A549 (cell line): ENCODE results near the gene PRH2. TPM values are rescaled to one million over a fixed set of nuclear protein-coding genes. Genes with fewer than 3 reads are reported as not detected.
A peak's percentile ranks its signal among the peaks of the same experiment; 100 is the strongest.

ENCODE experiments used
- ATAC-seq, 2 experiments: fragments of 200-7000 bp in 1 of 2; fragments of >200 bp in 1 of 2; cut with Nextera tagmentation in 1 of 2; cut with Tn5 transposase in 1 of 2; 3 replicates each; pipeline versions ENCODE4 v1.8.0 to v1.9.1; 2018 to 2020; ENCODE audit warnings: mild to moderate bottlenecking in 1 of 2, moderate library complexity in 1 of 2
- CTCF ChIA-PET: fragments of 300-600 bp; sonication (Branson Sonifier 250); formaldehyde crosslinking; extraction: SDS; loops from one replicate; lab custom pipeline; 2021; ENCODE audit warnings: antibody characterized with exemption, inconsistent platforms; lab: Yijun Ruan, JAX
- POLR2A ChIA-PET: fragments of 350-600 bp; formaldehyde crosslinking; extraction: SDS; loops from one replicate; lab custom pipeline; 2021; ENCODE audit warnings: antibody characterized with exemption, inconsistent platforms; lab: Yijun Ruan, JAX
- DNase-seq, 2 experiments: peaks; one replicate each; pipeline versions ENCODE4 v3.0.0 to v3.0.0-alpha.2; 2011 to 2016; ENCODE audit warnings: low read depth in 1 of 2, low spot score in 1 of 2
- FAIRE-seq: peaks from 2 replicates; lab custom pipeline; 2011; peaks lifted over from hg19 to GRCh38; lab: Jason Lieb, UNC
- H3K27ac ChIP-seq, 2 experiments: fragments of >200 bp; sonication (Bioruptor Twin); formaldehyde crosslinking; 3 replicates each; pipeline ENCODE4 v1.5.1; 2016 to 2017
- H3K4me1 ChIP-seq: fragments of >200 bp; sonication (Bioruptor Twin); formaldehyde crosslinking; 3 replicates; pipeline ENCODE4 v1.6.1; 2016
- H3K4me2 ChIP-seq: fragments of >200 bp; sonication (Bioruptor Twin); formaldehyde crosslinking; 3 replicates; pipeline ENCODE4 v1.6.1; 2016
- H3K4me3 ChIP-seq: fragments of >200 bp; sonication (Bioruptor Twin); formaldehyde crosslinking; 3 replicates; pipeline ENCODE4 v1.5.1; 2016
- H3K9me3 ChIP-seq: fragments of >200 bp; sonication (Bioruptor Twin); formaldehyde crosslinking; 3 replicates; pipeline ENCODE4 v1.6.1; 2016
- BHLHE40 ChIP-seq: IDR thresholded peaks from 2 replicates; pipeline ENCODE4 v1.6.1; 2012; ENCODE audit warnings: low read depth, low read length, inconsistent platforms
- CEBPB ChIP-seq, 2 experiments: fragments of >200 bp in 1 of 2; sonication (Bioruptor Twin) in 1 of 2; formaldehyde crosslinking in 1 of 2; IDR thresholded peaks; 2 replicates each; pipeline ENCODE4 v1.6.1; 2012 to 2016
- CHD4 ChIP-seq: fragments of 200-600 bp; sonication (generic); IDR thresholded peaks from 2 replicates; pipeline ENCODE4 v1.6.1; 2016; ENCODE audit warnings: antibody characterized with exemption, mild to moderate bottlenecking, borderline replicate concordance
- EP300 ChIP-seq, 2 experiments: fragments of >200 bp; sonication (Bioruptor Twin); formaldehyde crosslinking; IDR thresholded peaks; 2 replicates in 1 of 2; 3 replicates in 1 of 2; pipeline ENCODE4 v1.6.1; 2016 to 2017
- FOSL2 ChIP-seq, 2 experiments: fragments of 450-650 bp in 1 of 2; fragments of >200 bp in 1 of 2; sonication (Bioruptor Twin) in 1 of 2; formaldehyde crosslinking; IDR thresholded peaks; 2 replicates each; pipeline versions ENCODE4 v1.5.0 to v1.6.1; 2016 to 2020; ENCODE audit warnings: mild to moderate bottlenecking in 1 of 2, moderate library complexity in 1 of 2
- GATA3 ChIP-seq: IDR thresholded peaks from 2 replicates; pipeline ENCODE4 v1.6.1; 2012; ENCODE audit warnings: borderline replicate concordance
- HDAC2 ChIP-seq: fragments of 200-600 bp; sonication (generic); IDR thresholded peaks from 2 replicates; pipeline ENCODE4 v1.6.1; 2016
- KDM1A ChIP-seq: fragments of 200-600 bp; sonication (generic); IDR thresholded peaks from 2 replicates; pipeline ENCODE4 v1.6.1; 2016; ENCODE audit warnings: low read depth, mild to moderate bottlenecking
- MAFK ChIP-seq: fragments of 450-650 bp; IDR thresholded peaks from 2 replicates; pipeline ENCODE4 v1.6.1; 2014; ENCODE audit not compliant: partially characterized antibody
- MYC ChIP-seq: IDR thresholded peaks from 2 replicates; pipeline ENCODE4 v1.6.1; 2012; ENCODE audit warnings: mild to moderate bottlenecking, inconsistent platforms, low read length, improper control_type of control experiment, borderline replicate concordance
- POLR2AphosphoS2 ChIP-seq: conservative IDR thresholded peaks from 2 replicates; pipeline ENCODE4 v1.6.1; 2012; ENCODE audit warnings: low read length, improper control_type of control experiment, inconsistent platforms
- RCOR1 ChIP-seq: fragments of 150-350 bp; IDR thresholded peaks from 2 replicates; pipeline ENCODE4 v1.6.1; 2014; ENCODE audit warnings: antibody characterized with exemption, low read length, low read depth
- RFX5 ChIP-seq: fragments of 450-650 bp; IDR thresholded peaks from 2 replicates; pipeline ENCODE4 v1.7.1; 2014; ENCODE audit warnings: antibody characterized with exemption, mild to moderate bottlenecking, moderate library complexity
- SMC3 ChIP-seq: fragments of >200 bp; sonication (Bioruptor Twin); formaldehyde crosslinking; IDR thresholded peaks from 3 replicates; pipeline ENCODE4 v1.6.1; 2018; ENCODE audit warnings: inconsistent platforms
- TFCP2L1 ChIP-seq: fragments of 250-450 bp; sonication (Bioruptor Pico); IDR thresholded peaks from 2 replicates; pipeline ENCODE4 v1.5.0; 2021; ENCODE audit warnings: mild to moderate bottlenecking
- TP53 ChIP-seq: fragments of 250-450 bp; sonication (Bioruptor Pico); IDR thresholded peaks from 2 replicates; pipeline ENCODE4 v1.5.0; 2021; ENCODE audit warnings: mild to moderate bottlenecking, moderate library complexity
- WGBS: methylation state at CpG from one replicate; pipeline ENCODE4 v1.1.6; 2017; ENCODE audit errors: missing lambda C conversion rate; 5-methylcytosine and 5-hydroxymethylcytosine counted together
- polyA plus RNA-seq, 4 experiments: library from polyadenylated mRNA; depleted of rRNA in 3 of 4; stranded (reverse); fragments of >200 nt; fragmentation: RNase III in 1 of 4; extraction: RNeasy Plus Mini Kit Qiagen cat#74134 plus additional on column Dnase treatment in 1 of 4; gene quantifications; 2 replicates in 3 of 4; 3 replicates in 1 of 4; pipeline ENCODE4 v1.2.3, GENCODE V29; 2011 to 2017
- TF ChIP-seq, protein P1 (sequence below): fragments of 450-650 bp; IDR thresholded peaks from 2 replicates; pipeline ENCODE4 v1.6.1; 2014; ENCODE audit warnings: antibody characterized with exemption
- TF ChIP-seq, protein P2 (sequence below): IDR thresholded peaks from 2 replicates; pipeline ENCODE4 v1.6.1; 2012
- TF ChIP-seq, protein P3 (sequence below): fragments of 200-600 bp; sonication (generic); IDR thresholded peaks from 2 replicates; pipeline ENCODE4 v1.6.1; 2016; ENCODE audit warnings: antibody characterized with exemption, mild to moderate bottlenecking, moderate library complexity
- TF ChIP-seq, protein P4 (sequence below): IDR thresholded peaks from 2 replicates; pipeline ENCODE4 v1.6.1; 2012
- TF ChIP-seq, protein P5 (sequence below): fragments of 250-450 bp; sonication (Bioruptor Pico); IDR thresholded peaks from 2 replicates; pipeline ENCODE4 v1.5.0; 2020; ENCODE audit warnings: low read depth, mild to moderate bottlenecking, moderate library complexity

Gene PRH2
- polyA plus RNA-seq, 2 of the 4 experiments (the other 2 are of a cell fraction) = 0.19 to 0.39 TPM

DNA sequence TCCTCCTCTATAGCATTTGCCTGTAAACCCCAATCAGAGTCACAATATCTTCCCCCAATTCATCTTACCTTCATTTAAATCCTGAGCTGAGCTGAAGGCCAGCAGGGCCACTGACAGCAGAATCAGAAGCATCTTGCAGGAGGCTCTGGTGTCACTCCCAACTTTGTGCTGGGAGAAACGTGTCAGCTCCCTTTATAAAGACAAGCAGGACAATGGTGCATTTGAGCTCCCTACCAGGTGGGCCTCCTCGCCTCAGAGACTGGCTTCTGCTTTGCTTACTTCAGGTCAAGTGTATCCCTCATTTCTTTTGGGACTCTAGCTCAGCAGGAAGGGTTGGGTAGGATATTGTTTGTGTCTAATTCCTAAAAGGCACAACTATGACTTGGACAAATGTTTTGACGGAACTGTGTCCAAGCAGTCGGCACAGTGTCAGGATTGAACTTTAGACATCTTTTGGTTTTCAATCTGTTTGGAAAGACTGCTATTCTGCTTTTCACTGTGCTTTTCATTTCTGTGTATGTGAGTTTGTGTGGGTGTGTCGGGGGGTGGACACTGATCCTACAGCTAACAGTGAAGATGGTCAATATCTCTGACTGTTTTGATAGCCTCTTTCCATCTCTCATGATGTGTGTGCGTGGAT lies 44.8 kb upstream of the PRH2 start, which contains the start of gene PRH1 (continued):
- TF ChIP-seq, protein P1, sequence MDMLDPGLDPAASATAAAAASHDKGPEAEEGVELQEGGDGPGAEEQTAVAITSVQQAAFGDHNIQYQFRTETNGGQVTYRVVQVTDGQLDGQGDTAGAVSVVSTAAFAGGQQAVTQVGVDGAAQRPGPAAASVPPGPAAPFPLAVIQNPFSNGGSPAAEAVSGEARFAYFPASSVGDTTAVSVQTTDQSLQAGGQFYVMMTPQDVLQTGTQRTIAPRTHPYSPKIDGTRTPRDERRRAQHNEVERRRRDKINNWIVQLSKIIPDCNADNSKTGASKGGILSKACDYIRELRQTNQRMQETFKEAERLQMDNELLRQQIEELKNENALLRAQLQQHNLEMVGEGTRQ = no peak
- TF ChIP-seq, protein P2, sequence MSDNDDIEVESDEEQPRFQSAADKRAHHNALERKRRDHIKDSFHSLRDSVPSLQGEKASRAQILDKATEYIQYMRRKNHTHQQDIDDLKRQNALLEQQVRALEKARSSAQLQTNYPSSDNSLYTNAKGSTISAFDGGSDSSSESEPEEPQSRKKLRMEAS = no peak
- no peak for TF ChIP-seq MYC
- no peak for TF ChIP-seq SMC3
- TF ChIP-seq CEBPB (IDR thresholded peaks at IDR 0.05) = no peak

DNA sequence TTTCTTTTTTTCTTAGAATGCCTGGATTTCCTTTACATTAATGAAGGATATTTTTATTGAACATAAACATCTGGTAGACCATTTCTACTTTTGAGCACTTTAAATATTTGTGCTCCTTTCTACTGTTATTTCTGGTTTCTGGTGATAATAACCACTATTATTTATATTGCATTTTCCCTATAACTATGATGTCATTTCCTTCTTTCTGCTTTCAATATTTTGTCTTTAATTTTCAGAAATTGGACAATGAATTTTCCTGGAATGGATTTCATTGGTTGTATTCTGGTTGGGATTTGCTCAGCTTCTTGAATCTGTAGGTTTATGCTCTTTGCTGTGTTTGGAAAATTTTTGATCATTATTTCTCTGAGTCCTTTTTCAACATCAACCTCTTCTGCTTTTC lies 39.8 kb upstream of the PRH2 start:
- no peak overlapping the region for H3K27ac ChIP-seq
- POLR2A ChIA-PET = no interaction called here
- no peak for FAIRE-seq

DNA sequence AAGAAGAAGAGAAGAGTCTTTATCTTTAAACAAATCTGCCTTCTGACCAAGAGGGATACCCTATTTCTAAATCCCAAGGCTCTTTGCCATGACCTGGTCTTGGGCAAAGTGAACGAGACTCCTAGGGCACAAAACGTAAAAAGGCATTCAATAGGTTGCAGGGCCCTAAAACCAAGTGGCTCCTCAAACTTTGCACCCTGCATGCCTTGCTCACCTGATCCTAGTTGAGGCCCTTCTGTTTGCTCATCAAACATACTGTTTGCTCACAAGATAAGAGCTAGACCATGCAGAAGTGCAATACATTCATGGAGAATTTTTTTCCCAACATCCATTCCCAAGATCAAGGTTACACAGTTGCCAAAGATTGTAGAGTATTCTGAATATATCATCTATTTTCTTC lies 37.1 kb upstream of the PRH2 start:
- POLR2A ChIA-PET = no interaction called here
- H3K4me1 ChIP-seq = no peaks in the 10 kb centered on the region
- DNase-seq = no peak
- no peak overlapping the region for H3K4me3 ChIP-seq
- 64% methylated on average over 2 of the region's 2 CpGs for WGBS
- TF ChIP-seq CHD4 (no peak), TP53 (no peak), GATA3 (no peak), KDM1A (no peak), POLR2AphosphoS2 (no peak)
- TF ChIP-seq, protein P3, sequence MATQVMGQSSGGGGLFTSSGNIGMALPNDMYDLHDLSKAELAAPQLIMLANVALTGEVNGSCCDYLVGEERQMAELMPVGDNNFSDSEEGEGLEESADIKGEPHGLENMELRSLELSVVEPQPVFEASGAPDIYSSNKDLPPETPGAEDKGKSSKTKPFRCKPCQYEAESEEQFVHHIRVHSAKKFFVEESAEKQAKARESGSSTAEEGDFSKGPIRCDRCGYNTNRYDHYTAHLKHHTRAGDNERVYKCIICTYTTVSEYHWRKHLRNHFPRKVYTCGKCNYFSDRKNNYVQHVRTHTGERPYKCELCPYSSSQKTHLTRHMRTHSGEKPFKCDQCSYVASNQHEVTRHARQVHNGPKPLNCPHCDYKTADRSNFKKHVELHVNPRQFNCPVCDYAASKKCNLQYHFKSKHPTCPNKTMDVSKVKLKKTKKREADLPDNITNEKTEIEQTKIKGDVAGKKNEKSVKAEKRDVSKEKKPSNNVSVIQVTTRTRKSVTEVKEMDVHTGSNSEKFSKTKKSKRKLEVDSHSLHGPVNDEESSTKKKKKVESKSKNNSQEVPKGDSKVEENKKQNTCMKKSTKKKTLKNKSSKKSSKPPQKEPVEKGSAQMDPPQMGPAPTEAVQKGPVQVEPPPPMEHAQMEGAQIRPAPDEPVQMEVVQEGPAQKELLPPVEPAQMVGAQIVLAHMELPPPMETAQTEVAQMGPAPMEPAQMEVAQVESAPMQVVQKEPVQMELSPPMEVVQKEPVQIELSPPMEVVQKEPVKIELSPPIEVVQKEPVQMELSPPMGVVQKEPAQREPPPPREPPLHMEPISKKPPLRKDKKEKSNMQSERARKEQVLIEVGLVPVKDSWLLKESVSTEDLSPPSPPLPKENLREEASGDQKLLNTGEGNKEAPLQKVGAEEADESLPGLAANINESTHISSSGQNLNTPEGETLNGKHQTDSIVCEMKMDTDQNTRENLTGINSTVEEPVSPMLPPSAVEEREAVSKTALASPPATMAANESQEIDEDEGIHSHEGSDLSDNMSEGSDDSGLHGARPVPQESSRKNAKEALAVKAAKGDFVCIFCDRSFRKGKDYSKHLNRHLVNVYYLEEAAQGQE = no peak
- no peaks in the 10 kb centered on the region for H3K9me3 ChIP-seq
- no peak overlapping the region for H3K4me2 ChIP-seq
- FAIRE-seq = peak; percentile 13
- ATAC-seq = no peak
- no peak overlapping the region for H3K27ac ChIP-seq
- CTCF ChIA-PET = no interaction called here

More for the DNA sequence above, 39.8 kb upstream of the PRH2 start:
- DNase-seq (no peak), ATAC-seq (no peak)
- CTCF ChIA-PET = no interaction called here
- no peaks in the 10 kb centered on the region for H3K9me3 ChIP-seq
- TF ChIP-seq RFX5 = no peak
- TF ChIP-seq TFCP2L1 (CRISPR knock-in tag) = no peak
- TF ChIP-seq BHLHE40 = no peak
- TF ChIP-seq, protein P4, sequence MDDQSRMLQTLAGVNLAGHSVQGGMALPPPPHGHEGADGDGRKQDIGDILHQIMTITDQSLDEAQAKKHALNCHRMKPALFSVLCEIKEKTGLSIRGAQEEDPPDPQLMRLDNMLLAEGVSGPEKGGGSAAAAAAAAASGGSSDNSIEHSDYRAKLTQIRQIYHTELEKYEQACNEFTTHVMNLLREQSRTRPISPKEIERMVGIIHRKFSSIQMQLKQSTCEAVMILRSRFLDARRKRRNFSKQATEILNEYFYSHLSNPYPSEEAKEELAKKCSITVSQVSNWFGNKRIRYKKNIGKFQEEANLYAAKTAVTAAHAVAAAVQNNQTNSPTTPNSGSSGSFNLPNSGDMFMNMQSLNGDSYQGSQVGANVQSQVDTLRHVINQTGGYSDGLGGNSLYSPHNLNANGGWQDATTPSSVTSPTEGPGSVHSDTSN = no peak
- TF ChIP-seq RCOR1 = no peak
- TF ChIP-seq, protein P5, sequence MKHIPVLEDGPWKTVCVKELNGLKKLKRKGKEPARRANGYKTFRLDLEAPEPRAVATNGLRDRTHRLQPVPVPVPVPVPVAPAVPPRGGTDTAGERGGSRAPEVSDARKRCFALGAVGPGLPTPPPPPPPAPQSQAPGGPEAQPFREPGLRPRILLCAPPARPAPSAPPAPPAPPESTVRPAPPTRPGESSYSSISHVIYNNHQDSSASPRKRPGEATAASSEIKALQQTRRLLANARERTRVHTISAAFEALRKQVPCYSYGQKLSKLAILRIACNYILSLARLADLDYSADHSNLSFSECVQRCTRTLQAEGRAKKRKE = no peak
- TF ChIP-seq FOSL2 (IDR thresholded peaks at IDR 0.05) = no peak
- TF ChIP-seq FOSL2 (CRISPR knock-in tag; IDR thresholded peaks at IDR 0.05) = no peak
- TF ChIP-seq MAFK = no peak
- no peak for TF ChIP-seq POLR2AphosphoS2
- no peak for TF ChIP-seq EP300 (IDR thresholded peaks at IDR 0.05)
- TF ChIP-seq HDAC2 = no peak
- H3K4me2 ChIP-seq = no peak overlapping the region
- no peak overlapping the region for H3K4me3 ChIP-seq
- no peaks in the 10 kb centered on the region for H3K4me1 ChIP-seq
